ENCODE data around the gene DPEP1.
A peak's percentile ranks its signal among the peaks of the same experiment; 100 is the strongest.
"Not testable (repeated sequence)": the region's sequence is repeated elsewhere in the genome, so short reads cannot be mapped to it uniquely, and the experiment has no call there.

The DPEP1 gene

DNA sequence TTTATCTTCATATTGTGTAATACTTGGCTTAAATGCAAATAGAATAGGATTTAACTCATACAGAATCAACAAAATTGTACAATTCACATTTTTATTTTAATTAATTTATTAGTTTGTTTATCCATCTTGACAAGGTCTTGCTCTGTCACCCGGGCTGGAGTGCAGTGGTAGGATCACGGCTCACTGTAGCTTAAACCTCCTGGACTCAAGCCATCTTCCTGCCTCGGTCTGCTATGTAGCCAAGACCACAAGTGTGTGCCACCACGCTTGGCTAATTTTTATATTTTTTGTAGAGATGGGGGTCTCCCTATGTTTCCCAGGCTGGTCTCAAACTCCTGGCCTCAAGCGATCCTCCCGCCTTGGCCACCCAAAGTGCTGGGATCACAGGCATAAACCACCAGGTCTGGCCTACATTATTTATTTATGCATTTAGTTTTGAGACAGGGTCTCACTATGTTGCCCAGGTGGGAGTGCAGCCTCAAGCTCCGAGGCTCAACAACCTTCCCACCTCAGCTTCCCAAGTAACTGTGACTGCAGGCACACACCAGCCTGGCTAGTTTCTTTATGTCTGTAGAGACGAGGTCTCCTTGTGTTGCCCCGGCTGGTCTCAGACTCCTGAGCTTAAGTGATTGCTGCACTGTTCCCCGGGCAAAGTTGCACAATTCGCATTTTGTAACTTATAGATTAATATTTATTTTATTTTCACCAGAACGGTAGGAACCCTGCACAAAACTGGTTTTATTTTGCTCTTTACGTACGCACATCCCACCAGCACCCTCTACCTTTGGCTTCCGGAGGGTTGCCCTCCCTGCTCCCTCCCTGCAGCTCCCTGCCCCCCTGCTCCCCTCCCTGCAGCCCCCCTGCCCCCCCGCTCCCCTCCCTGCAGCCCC, 4.9 kb downstream of the DPEP1 start:
- DNase-seq (ENCODE audit: low spot score) = no peak

DNA sequence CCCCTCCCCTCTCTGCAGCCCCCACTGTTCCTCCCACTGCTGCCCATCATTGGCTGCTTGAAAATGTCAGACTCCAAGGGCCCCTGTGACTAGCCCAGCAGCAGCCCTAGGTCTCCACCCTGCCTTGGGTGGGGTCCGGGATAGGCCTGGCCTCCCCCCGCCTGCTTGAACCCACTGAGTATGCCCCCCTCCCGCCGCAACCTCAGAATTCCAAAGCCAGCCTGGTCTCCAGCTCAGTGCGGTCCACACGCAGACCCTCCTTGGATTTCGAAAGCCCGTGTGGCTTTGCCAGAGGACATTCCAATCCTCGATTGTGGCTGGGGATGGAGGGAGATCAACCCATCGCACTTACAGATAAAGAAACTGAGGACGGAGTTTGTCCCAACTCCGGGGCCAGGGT, 6.4 kb downstream of the DPEP1 start:
- no peak for DNase-seq (ENCODE audit: low spot score)

DNA sequence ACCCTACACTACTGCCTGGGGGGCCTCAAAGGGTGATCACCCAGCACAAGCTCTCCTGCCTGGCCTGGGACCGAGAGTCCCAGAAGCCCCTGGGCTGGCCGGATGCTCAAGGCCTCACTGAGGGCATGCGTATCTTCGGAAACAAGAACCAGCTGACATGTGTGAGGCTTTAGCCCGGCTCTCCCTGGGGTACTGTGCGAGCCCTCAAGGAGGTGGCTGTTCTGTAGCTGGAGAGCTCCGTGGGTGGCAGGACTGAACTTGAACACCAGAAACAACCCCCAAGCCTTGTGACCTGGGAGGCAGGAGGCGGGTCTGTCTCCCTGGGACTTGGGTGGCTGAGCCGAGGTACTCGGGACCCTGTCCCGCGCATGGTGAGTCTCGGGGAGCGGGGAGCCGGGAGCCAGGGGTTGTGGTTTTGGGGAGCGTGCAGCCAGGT, 7.0 kb downstream of the DPEP1 start:
- peak; percentile 60 for DNase-seq (ENCODE audit: low spot score)

DNA sequence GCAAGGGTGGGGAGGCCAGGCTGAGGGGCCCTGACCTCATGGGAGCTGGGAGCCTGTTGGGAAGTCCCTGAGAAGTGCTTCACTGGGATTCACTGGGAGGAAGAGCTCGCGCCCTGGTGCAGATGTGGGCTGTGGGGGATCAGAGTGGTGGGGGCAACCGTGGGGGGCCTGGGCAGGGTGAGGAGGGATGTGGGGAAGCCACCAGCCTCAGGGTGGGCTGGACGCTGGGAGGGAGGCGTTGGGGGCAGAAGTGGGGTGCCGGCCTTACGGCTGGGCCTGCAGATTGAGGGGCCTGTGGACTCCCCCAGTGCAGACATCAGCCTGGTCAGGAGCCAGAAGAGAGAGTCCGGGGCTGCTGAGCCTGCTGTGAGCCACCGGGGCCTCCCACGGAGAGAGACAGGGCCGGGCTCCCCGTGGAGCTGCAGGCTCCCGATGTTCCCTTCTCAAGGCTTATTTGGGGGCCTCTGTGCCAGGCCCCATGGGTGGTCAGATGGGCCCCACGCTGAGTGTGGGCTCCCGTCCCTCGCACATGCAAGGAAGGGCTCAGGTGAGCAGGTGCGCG, 7.8 kb downstream of the DPEP1 start:
- no peak for DNase-seq (ENCODE audit: low spot score)

DNA sequence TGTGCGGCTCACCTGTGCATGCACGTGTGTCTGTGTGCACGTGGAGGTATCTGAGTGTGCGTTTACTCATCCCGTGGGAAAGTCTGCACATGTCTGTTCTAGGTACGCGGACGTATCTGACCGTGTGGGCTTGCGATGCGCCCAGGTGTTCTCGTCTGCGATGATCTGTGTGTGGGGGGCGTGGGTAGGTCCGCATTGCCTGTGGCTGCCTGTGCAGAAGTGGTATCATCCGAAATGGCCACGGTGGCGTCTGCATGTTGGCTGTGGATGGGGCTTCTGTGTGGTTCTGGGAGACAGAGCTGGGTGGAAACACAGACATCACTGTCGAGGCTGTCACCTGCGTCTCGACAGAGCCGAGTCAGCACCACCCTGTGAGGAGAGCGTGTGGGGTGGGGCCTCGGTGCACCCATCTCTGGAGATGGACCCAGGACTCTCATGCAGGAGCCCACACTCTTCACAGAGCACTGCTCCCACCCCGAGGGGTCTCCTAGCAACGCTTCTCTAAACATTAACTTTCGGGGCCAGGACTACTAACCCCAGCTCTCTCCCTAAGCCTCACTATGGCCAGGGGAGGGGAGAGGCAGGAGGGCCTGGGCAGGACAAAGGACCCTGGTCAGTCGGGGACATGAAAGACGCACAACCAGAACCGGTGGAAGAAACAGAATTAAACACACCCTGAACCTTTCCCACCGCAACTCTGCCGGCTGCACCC, 8.4 kb downstream of the DPEP1 start:
- no peak for DNase-seq (ENCODE audit: low spot score)

DNA sequence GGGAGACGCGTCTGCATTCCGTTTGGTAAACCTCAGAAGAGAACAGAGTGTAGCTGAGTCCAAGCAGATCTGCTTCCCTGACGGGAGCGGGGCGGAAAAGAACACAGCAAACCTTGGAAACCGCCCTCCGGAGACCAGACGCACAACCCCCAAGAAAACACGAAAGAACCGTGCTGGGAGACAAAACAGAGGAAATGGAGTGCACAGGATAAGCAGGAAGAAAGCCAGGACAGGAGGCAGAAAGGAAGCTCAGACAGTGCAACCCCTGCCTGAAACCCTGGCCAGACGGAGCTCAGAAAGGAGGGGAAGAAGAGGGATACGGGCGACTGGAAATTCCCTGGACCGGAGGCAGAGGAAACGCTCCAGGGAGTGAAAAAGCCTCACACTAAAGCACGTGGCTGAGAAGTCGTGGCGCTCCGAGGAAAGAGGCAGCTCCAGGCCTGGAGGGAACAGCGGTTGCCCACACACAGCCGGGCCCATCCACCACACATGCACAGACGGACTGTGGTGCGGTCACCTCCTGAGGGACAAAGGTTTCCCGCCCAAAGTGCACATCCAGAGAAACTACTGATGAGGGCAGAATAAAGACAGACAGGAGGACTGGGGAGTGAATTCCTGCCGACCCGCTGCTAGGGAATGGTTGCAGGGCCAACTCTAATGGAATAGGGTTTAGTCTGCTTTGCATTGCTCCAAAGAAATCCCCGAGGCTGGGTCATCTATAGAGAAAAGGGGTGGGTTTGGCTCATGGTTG, 10.2 kb downstream of the DPEP1 start:
- DNase-seq (ENCODE audit: low spot score) = no peak

DNA sequence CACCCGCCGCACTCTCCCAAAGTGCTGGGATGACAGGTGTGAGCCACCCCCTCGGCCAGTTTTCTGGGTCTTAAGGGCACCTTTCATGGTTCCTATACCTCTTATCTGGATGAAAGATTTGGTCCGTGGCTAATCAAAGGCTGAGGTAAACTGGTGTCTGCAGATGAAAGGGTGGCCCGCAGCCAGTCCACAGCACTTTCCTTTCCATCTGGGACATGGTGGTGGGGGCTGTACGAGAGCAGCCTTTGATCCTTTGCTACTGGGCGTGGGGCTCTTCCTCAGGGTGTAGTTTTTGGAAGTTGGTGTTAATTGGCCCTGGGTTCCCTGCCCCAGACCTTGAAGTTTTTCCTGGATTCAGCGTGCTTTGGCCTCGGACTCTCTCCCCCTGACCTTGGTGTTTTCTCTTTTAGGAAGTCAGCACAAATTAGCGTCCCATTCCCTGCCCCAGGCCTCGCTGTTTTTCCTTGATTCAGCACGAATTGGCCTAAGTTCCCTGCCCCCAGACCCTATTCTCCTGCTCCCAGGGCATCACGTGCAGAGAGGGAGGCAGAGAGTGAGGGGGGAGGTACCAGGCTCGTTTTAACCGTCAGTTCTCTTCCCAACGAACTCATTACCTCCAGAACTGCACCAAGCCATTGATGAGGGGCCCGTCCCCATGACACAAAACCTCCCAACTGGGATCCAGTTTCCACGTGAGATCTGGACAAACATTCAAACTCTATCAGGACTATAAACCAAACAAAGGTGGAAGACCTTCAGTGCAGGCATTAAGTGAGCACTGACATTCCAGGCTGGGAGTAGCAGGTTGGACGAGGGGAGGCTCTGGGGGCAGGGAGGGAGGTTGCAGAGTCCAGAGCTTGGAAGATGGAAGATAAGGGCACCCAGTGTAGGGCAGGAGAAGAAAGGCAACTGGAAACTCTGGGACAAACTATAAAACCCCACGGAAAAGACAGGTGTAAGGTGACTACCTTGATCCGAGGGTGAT, 11.6 kb downstream of the DPEP1 start:
- DNase-seq (ENCODE audit: low spot score) = no peak

DNA sequence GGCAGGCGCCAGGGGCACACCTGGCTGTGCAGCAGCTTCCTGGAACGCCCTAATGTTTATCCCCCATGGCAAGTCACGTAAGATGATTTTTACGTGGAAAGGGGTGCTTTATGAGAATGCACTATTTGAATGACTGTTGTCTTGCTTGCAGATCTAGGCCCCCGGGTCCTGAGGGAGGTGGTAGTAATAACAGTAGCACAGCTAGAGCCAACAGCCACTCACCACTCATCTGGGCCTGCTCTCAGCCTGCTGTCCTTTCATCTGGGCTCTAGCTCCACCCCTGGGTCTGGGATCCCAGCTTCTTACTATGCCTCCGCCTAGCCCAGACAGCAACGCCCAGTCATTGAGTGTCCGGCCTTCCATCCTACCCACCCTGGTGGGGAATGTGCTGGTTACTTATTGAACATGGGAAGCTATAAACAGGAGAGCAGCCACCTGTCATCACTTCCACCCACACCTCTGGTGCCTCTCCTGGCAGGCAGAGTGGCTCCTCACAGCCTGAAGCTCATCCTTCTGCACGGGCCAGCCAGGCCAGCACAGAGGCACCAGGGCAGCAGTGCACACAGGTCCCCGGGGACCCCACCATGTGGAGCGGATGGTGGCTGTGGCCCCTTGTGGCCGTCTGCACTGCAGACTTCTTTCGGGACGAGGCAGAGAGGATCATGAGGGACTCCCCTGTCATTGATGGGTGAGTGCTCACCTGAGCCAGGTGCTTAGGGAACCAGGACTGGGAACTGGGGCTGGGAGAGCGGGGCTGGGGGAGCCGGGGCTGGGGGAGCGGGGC, 16.6 kb downstream of the DPEP1 start:
- no peak for DNase-seq (ENCODE audit: low spot score)

DNA sequence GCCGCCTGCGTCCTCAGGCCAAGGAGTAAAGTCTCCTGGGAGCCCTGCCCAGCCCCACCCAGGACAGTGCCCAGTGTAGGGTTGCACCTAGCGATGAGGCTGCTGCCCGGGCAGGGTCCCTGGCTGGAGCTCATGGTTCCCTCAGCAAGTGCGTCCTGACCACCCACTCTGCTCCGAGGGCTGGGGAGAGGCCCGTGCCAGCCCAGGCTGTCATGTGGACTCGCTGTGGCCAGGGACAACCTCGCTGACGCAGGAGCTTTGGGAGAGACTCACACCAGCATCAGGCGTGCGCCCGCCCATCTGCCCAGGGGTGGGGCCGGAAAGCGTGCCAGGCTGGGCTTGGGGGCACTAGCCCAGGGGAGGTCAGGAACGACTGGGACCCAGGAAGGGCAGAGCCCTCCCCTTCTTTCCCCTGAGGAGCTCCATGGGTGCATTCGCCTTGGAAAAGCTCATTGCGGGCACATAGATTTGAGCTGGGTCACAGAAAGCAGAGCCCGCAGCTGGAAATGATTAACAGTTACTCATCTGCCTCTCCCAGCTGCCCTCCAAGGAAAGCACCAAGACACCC, 19.7 kb downstream of the DPEP1 start:
- DNase-seq (ENCODE audit: low spot score) = no peak

DNA sequence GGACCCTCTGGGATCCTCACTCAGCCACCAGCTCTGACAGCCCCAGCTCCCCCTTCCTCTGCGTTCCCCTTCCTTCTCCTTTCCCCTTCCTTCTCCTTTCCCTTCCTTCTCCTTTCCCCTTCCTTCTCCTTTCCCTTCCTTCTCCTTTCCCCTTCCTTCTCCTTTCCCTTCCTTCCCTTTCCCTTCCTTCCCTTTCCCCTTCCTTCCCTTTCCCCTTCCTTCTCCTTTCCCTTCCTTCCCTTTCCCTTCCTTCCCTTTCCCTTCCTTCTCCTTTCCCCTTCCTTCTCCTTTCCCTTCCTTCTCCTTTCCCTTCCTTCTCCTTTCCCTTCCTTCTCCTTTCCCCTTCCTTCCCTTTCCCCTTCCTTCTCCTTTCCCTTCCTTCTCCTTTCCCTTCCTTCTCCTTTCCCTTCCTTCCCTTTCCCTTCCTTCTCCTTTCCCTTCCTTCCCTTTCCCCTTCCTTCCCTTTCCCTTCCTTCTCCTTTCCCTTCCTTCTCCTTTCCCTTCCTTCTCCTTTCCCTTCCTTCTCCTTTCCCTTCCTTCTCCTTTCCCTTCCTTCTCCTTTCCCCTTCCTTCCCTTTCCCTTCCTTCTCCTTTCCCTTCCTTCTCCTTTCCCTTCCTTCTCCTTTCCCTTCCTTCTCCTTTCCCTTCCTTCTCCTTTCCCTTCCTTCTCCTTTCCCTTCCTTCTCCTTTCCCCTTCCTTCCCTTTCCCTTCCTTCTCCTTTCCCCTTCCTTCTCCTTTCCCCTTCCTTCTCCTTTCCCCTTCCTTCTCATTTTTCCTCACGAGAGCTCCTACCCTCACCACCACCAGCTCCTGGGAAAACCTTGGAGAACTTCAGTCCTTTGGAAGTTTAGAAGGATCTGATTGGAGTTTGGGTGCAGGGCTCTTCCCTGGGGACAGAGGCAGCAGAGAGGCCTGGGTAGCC, 21.3 kb downstream of the DPEP1 start:
- DNase-seq (ENCODE audit: low spot score) = not testable (repeated sequence)

DNA sequence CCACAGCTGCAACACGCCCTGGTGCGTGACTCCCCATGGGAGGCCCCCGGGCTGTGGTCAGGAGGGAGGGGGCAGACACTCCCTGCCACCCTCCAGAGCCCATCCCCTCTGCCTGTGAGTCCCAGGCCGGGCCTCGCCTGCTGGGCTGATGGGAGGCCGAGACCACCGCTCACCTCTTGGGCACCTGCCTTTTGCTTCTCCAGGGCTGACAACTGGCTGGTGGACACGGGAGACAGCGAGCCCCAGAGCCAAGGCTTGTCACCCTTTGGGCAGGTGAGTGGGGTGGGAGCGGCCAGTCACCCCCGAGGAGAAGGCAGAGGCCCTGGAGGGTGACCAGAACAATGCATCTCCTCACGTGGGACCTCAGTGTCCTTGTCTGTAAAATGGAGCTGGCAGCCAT, 23.2 kb downstream of the DPEP1 start:
- DNase-seq (ENCODE audit: low spot score) = no peak

DNA sequence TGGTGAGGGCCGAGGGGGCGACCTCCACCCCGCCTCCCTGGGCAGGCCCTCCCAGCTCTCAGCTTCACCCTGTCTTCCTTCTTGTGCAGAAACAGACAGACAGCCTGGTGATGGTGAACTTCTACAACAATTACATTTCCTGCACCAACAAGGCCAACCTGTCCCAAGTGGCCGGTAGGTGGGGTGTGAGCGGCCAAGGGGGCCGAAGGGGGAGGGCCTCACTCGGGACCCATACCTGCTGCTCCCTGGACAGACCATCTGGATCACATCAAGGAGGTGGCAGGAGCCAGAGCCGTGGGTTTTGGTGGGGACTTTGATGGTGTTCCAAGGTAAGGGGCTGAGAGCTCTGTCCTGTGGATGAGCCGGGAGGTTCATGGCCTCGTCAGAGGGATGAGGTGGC, 23.9 kb downstream of the DPEP1 start:
- peak; percentile 59 for DNase-seq (ENCODE audit: low spot score)

DNA sequence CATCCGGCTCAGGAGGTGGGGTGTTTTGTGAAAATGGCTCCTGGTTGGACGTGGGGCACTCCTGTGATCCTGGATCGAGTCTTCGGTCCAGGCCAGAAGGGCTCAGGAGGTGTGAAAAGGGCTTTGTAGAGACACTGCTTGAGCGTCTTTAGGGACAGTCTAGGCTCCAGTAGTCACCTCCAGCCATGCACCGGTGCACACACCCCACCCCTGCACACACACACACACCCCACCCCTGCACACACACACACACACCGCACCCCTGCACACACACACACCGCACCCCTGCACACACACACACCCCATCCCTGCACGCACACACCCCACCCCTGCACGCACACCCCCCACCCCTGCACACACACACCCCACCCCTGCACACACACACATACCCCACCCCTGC, 25.0 kb downstream of the DPEP1 start:
- no peak for DNase-seq (ENCODE audit: low spot score)

DNA sequence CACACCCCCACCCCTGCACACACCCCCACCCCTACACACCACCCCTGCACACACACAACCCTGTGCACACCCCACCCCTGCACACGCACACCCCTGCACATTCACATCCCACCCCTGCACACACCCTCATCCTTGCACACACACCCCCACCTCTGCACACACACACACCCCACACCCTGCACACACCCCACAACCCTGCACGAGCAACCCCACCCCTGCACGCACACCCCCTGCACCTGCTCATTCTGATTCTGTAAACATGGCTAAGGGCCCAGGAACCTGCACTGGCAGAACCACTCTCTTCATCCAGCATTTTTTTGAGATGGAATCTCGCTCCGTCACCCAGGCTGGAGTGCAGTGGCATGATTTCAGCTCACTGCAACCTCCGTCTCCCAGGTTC, 25.9 kb downstream of the DPEP1 start:
- no peak for DNase-seq (ENCODE audit: low spot score)

DNA sequence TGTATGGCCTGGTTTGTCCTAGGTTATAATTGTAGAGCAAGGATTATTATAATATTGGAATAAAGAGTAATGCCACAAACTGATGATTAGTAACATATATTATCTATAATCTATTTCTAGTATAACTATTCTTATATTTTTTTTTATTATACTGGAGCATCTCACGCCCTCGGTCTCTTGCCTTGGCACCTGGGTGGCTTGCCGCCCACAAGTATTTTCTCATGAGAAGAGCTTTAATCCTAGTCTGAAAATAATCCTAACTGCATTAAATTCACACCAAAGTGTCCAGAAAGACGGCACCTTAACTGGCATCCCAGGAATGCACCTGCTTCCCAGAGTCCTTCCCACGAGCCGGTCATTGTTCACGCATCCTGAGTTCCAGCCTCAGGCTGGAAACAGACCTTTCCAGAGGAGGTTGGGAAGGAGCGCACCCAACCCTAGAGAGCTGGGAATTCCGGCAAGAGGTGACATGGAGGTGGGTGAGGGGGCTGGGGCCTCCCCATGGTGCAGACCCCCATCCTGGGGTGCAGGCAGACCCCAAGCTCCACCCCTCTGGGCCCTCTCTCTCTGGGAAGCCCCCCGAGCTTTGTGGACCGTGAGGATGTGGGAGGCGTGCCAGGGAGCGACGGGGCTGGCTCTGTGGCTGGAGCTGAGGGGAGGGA, 28.1 kb downstream of the DPEP1 start:
- DNase-seq (ENCODE audit: low spot score) = no peak

DNA sequence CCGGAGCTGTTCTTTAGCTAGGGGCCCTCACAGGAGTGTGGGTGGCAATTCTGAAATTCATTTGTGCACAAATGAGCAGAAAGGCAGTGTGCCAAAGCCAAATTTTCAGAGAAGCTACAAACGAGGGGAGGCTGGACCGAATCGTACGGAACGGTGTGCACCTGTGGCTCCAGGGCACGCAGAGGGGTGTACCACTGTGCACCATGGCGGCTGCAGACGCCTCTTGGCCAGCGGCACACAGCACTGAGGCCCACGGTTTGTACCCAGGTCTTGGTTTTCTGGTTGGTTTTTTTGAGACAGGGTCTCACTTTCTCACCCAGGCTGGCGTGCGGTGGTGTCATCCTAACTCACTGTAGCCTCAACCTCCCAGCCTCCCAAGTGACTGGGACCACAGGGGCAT, 29.1 kb downstream of the DPEP1 start:
- no peak for DNase-seq (ENCODE audit: low spot score)

DNA sequence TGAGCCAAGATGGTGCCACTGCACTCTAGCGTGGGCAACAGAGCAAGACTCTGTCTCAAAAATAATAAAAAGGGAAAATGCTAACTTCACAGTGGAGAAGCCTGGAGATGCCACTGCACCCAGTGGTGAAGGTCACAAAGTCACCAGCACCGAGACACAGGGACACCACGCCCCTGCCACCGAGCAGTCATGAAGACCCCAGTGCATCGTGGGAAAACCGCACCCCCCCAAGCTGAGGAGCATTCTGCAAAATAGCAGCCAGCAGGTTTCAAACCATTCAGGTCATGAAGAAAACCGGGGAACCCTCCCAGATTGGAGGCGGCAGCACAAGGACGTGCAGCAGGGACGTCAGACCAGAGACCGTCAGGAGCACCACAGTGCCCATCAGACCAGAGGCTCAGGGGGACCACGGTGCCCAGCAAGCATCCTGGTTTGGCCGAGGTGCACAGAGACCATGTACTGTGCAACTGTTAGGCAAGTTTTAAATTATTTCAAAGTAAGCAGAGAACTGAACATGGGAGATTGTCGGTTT, 30.4 kb downstream of the DPEP1 start:
- no peak for DNase-seq (ENCODE audit: low spot score)

DNA sequence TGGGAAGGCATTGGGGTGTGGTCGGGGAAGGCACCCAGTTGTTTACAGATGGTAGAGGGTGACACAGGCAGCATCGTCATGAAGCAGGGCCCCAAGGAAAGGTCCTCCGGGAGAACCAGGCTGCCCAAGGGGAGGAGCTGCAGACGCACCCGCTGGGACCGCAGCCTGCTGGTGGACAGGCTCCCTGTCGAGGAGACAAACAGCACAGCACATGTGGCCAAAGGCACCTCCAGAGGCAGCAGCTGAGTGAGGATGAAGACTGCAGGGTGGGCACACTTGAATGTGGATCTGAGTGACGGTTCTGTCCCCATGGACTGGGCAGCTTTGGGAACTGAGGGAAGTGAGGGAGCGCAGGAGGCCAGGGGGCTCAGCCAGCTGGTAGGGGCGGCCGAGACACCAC, 31.7 kb downstream of the DPEP1 start:
- DNase-seq (ENCODE audit: low spot score) = no peak

All from SK-N-DZ (cell line).